ENCODE data around the gene CHRND. TPM values are rescaled to one million over a fixed set of nuclear protein-coding genes. Genes with fewer than 3 reads are reported as not detected.
A peak's percentile ranks its signal among the peaks of the same experiment; 100 is the strongest.

CHRND gene
- total and polyA plus RNA-seq, 7 experiments from 2014 or later = 0.13 TPM; not detected in 6

DNA sequence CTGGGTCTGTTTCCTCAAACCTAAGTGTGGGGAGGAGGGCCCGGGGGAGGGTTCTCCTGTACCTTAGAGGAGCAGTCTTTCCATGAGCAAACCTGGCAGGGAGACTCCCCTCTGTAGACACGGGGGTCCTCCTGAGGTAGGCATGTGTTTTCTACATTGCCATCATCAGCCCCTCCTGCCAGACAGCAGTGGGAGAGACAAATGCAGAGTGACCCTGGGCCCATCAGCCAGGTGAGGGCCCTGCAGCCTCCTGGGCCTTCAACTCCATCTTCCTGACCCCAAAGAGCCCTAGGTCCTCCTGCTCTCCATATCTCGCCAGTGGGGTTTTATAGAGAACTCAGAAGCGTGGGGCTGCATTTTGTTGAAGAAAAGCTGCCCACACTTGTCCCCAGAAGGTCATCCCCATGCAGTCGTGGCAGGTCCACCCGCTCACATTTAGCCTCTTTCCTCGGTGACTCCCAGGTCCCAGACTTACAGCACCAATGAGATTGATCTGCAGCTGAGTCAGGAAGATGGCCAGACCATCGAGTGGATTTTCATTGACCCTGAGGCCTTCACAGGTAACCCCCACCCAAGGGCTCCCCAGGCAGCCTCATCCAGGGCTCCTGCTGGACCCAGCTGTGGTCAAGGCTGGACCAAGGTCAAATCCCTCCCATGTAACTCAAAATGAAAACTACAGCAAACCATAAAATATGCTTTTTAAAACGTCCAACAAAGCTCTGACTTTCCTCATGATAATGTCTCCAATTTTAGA, 16.2 kb downstream of the CHRND start:
- H3K4me1 Mint-ChIP-seq = peaks cover 11 to 25% (median 16%) of the 10 kb centered on the region in 7 donors
- Histone ChIP-seq H3K9me3 (ENCODE audit: control insufficient read depth in 2 of 3, low read length in 3 of 3) (no peaks in the 10 kb centered on the region), H3K36me3 (ENCODE audit: control insufficient read depth in 2 of 3, insufficient read depth in 3 of 3, low read length in 3 of 3) (peaks cover 0 to 21% (median 0%) of the 10 kb centered on the region in 3 experiments), H3K4me3 (ENCODE audit: low read length) (no peak overlapping the region), H3K27me3 (ENCODE audit: control insufficient read depth in 2 of 2, insufficient read depth in 2 of 2, low read length in 2 of 2) (no peaks in the 10 kb centered on the region), H3K27ac (ENCODE audit: low read depth, low read length) (no peak overlapping the region), H3K4me1 (ENCODE audit: control insufficient read depth in 2 of 2, insufficient read depth in 2 of 2, low read length in 2 of 2) (peaks cover 0 to 8% of the 10 kb centered on the region in 2 donors)
- H3K27ac Mint-ChIP-seq = peak overlapping the region in 4 of 9 donors; percentile 1 to 73 (median 64)
- no peak for DNase-seq
- POLR2A ChIA-PET = no interaction called here
- no peaks in the 10 kb centered on the region for H3K9me3 Mint-ChIP-seq
- CTCF ChIA-PET = interaction anchor here (0.6 kb wide), 1 partner anchor 1901 kb away, joined by 4 read pairs; no protein-coding TSS in a partner anchor
- no peak for ATAC-seq
- no peak overlapping the region for H3K4me3 Mint-ChIP-seq
- peaks cover 0 to 12% (median 5%) of the 10 kb centered on the region in 5 donors for H3K27me3 Mint-ChIP-seq
- peaks cover 3 to 23% (median 9%) of the 10 kb centered on the region in 5 donors for H3K36me3 Mint-ChIP-seq
- intact Hi-C loops (cut with micrococcal nuclease) = no loop called here

DNA sequence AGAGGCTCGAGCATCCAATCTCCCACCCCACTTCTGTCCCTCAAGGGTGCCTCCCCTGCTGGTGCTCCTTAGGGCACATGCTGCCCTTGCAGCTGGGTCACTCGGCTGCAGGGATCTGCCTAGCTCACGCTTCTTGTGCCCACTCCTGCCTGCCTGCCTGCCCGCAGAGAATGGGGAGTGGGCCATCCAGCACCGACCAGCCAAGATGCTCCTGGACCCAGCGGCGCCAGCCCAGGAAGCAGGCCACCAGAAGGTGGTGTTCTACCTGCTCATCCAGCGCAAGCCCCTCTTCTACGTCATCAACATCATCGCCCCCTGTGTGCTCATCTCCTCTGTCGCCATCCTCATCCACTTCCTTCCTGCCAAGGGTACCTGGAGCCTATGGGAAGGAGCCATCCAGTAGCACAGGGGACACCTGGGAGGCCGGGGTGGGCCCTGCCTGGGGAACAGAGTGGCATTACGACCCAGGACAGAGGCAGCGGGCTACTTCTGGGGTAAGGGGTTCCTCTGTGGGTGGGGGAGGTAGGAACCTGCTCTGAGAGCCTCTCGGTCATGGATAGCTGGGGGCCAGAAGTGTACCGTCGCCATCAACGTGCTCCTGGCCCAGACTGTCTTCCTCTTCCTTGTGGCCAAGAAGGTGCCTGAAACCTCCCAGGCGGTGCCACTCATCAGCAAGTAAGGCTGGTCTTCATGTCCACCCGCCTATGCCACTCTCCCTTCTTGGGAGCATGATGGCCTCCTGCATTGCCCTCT, 16.9 kb downstream of the CHRND start:
- Mint-ChIP-seq H3K9me3 (no peaks in the 10 kb centered on the region), H3K27ac (peak overlapping the region in 4 of 9 donors; percentile 1 to 73 (median 58)), H3K4me1 (peaks cover 16 to 33% (median 21%) of the 10 kb centered on the region in 7 donors), H3K4me3 (no peak overlapping the region), H3K27me3 (peaks cover 0 to 12% (median 5%) of the 10 kb centered on the region in 5 donors), H3K36me3 (peaks cover 3 to 30% (median 12%) of the 10 kb centered on the region in 5 donors)
- ChIA-PET CTCF (no interaction called here), POLR2A (no interaction called here)
- DNase-seq (no peak), ATAC-seq (no peak)
- peaks cover 5 to 14% of the 10 kb centered on the region in 2 donors for H3K4me1 ChIP-seq (ENCODE audit: control insufficient read depth in 2 of 2, insufficient read depth in 2 of 2, low read length in 2 of 2)
- H3K27ac ChIP-seq (ENCODE audit: low read depth, low read length) = no peak overlapping the region
- H3K9me3 ChIP-seq (ENCODE audit: control insufficient read depth in 2 of 3, low read length in 3 of 3) = no peaks in the 10 kb centered on the region
- H3K27me3 ChIP-seq (ENCODE audit: control insufficient read depth in 2 of 2, insufficient read depth in 2 of 2, low read length in 2 of 2) = no peaks in the 10 kb centered on the region
- intact Hi-C loops (cut with micrococcal nuclease) = no loop called here
- H3K36me3 ChIP-seq (ENCODE audit: control insufficient read depth in 2 of 3, insufficient read depth in 3 of 3, low read length in 3 of 3) = peaks cover 0 to 21% (median 0%) of the 10 kb centered on the region in 3 experiments
- H3K4me3 ChIP-seq (ENCODE audit: low read length) = no peak overlapping the region

DNA sequence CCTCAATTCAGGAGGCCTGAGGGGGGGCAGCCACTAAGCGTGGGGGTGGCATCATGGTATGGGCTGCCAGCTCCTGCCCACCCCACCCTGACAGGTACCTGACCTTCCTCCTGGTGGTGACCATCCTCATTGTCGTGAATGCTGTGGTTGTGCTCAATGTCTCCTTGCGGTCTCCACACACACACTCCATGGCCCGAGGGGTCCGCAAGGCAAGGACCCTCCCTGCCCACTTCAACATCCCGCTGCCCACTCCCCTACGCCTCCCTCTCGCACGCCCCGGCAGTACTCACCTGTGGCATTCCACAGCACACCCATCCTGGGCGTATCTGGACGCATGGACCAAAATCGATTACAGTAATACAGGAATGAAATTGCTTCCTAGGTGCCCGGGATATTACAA, 17.5 kb downstream of the CHRND start:
- Histone ChIP-seq H3K27me3 (ENCODE audit: control insufficient read depth in 2 of 2, insufficient read depth in 2 of 2, low read length in 2 of 2) (no peaks in the 10 kb centered on the region), H3K9me3 (ENCODE audit: control insufficient read depth in 2 of 3, low read length in 3 of 3) (no peaks in the 10 kb centered on the region), H3K4me3 (ENCODE audit: low read length) (no peak overlapping the region), H3K27ac (ENCODE audit: low read depth, low read length) (no peak overlapping the region), H3K4me1 (ENCODE audit: control insufficient read depth in 2 of 2, insufficient read depth in 2 of 2, low read length in 2 of 2) (peaks cover 5 to 14% of the 10 kb centered on the region in 2 donors), H3K36me3 (ENCODE audit: control insufficient read depth in 2 of 3, insufficient read depth in 3 of 3, low read length in 3 of 3) (peaks cover 0 to 21% (median 0%) of the 10 kb centered on the region in 3 experiments)
- ChIA-PET POLR2A (no interaction called here), CTCF (no interaction called here)
- no peak for ATAC-seq
- DNase-seq = no peak
- H3K27ac Mint-ChIP-seq = no peak overlapping the region
- peaks cover 0 to 6% (median 0%) of the 10 kb centered on the region in 5 donors for H3K27me3 Mint-ChIP-seq
- peaks cover 19 to 34% (median 25%) of the 10 kb centered on the region in 7 donors for H3K4me1 Mint-ChIP-seq
- H3K36me3 Mint-ChIP-seq = peaks cover 4 to 34% (median 18%) of the 10 kb centered on the region in 5 donors
- H3K4me3 Mint-ChIP-seq = peak overlapping the region in 1 of 10 donors; percentile 4
- intact Hi-C loops (cut with micrococcal nuclease) = no loop called here
- H3K9me3 Mint-ChIP-seq = peaks cover 0 to 1% (median 0%) of the 10 kb centered on the region in 11 donors

DNA sequence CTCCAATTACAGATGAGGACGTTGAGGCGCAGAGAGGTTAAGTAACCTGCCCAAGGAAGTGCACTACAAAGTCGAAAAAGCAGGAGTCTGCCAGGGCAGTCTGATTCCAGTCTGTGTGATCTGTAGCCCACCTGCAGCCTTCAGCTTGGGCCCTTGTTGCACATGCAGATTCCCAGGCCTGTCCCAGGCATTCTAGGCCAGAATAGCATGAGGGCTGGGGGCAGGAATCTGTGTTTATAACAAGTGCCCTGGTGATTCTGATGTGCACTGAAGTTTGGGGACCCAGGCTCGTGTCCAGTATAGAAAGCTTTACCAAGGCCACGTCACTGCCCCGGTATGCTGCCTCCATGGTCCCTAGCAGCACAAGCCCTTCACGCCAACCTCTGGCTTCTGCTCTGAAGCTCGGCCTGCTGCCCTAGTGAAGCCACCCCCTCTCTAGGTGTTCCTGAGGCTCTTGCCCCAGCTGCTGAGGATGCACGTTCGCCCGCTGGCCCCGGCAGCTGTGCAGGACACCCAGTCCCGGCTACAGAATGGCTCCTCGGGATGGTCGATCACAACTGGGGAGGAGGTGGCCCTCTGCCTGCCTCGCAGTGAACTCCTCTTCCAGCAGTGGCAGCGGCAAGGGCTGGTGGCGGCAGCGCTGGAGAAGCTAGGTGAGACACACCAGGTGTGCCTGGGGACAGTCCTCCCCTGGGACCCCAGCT, 18.1 kb downstream of the CHRND start:
- Mint-ChIP-seq H3K27me3 (peaks cover 0 to 2% (median 0%) of the 10 kb centered on the region in 5 donors), H3K36me3 (peaks cover 6 to 39% (median 24%) of the 10 kb centered on the region in 5 donors), H3K9me3 (peaks cover 0 to 3% (median 0%) of the 10 kb centered on the region in 11 donors), H3K27ac (peak overlapping the region in 2 of 9 donors; percentile 38 to 76), H3K4me1 (peaks cover 25 to 36% (median 31%) of the 10 kb centered on the region in 7 donors), H3K4me3 (no peak overlapping the region)
- peaks cover 0 to 21% (median 0%) of the 10 kb centered on the region in 3 experiments for H3K36me3 ChIP-seq (ENCODE audit: control insufficient read depth in 2 of 3, insufficient read depth in 3 of 3, low read length in 3 of 3)
- no peak overlapping the region for H3K27ac ChIP-seq (ENCODE audit: low read depth, low read length)
- H3K4me3 ChIP-seq (ENCODE audit: low read length) = no peak overlapping the region
- intact Hi-C loops (cut with micrococcal nuclease) = no loop called here
- peaks cover 5 to 17% of the 10 kb centered on the region in 2 donors for H3K4me1 ChIP-seq (ENCODE audit: control insufficient read depth in 2 of 2, insufficient read depth in 2 of 2, low read length in 2 of 2)
- H3K9me3 ChIP-seq (ENCODE audit: control insufficient read depth in 2 of 3, low read length in 3 of 3) = no peaks in the 10 kb centered on the region
- DNase-seq (no peak), ATAC-seq (no peak)
- ChIA-PET CTCF (no interaction called here), POLR2A (interaction anchor here (0.9 kb wide), 1 partner anchor 20 kb away, joined by 3 read pairs; no protein-coding TSS in a partner anchor)
- H3K27me3 ChIP-seq (ENCODE audit: control insufficient read depth in 2 of 2, insufficient read depth in 2 of 2, low read length in 2 of 2) = no peaks in the 10 kb centered on the region

DNA sequence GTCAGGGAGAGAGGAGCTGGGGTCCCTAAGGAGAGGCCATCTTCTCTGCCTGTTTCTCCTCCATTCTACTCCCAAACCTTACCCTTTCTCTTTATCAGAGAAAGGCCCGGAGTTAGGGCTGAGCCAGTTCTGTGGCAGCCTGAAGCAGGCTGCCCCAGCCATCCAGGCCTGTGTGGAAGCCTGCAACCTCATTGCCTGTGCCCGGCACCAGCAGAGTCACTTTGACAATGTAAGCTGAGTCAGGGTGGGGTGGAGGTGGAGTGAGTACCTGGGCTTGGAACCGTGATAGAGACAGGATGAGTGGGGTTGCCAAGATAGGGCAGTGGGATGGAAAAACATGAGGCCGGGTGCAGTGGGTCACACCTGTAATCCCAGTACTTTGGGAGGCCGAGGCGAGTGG, 18.7 kb downstream of the CHRND start:
- no peaks in the 10 kb centered on the region for H3K9me3 ChIP-seq (ENCODE audit: control insufficient read depth in 2 of 3, low read length in 3 of 3)
- Mint-ChIP-seq H3K27ac (peak overlapping the region in 3 of 9 donors; percentile 19 to 76 (median 38)), H3K4me3 (peak overlapping the region in 1 of 10 donors; percentile 31), H3K4me1 (peaks cover 31 to 42% (median 37%) of the 10 kb centered on the region in 7 donors), H3K36me3 (peaks cover 6 to 39% (median 25%) of the 10 kb centered on the region in 5 donors), H3K9me3 (peaks cover 0 to 3% (median 0%) of the 10 kb centered on the region in 11 donors), H3K27me3 (no peaks in the 10 kb centered on the region)
- peaks cover 0 to 21% (median 0%) of the 10 kb centered on the region in 3 experiments for H3K36me3 ChIP-seq (ENCODE audit: control insufficient read depth in 2 of 3, insufficient read depth in 3 of 3, low read length in 3 of 3)
- H3K27me3 ChIP-seq (ENCODE audit: control insufficient read depth in 2 of 2, insufficient read depth in 2 of 2, low read length in 2 of 2) = no peaks in the 10 kb centered on the region
- POLR2A ChIA-PET = interaction anchor here (0.9 kb wide), 1 partner anchor 21 kb away, joined by 3 read pairs; no protein-coding TSS in a partner anchor
- CTCF ChIA-PET = no interaction called here
- peaks cover 5 to 21% of the 10 kb centered on the region in 2 donors for H3K4me1 ChIP-seq (ENCODE audit: control insufficient read depth in 2 of 2, insufficient read depth in 2 of 2, low read length in 2 of 2)
- no peak overlapping the region for H3K27ac ChIP-seq (ENCODE audit: low read depth, low read length)
- H3K4me3 ChIP-seq (ENCODE audit: low read length) = no peak overlapping the region
- ATAC-seq (no peak), DNase-seq (no peak)
- intact Hi-C loops (cut with micrococcal nuclease) = no loop called here
